ENCODE data around the gene CDH13.

CDH13 gene

DNA sequence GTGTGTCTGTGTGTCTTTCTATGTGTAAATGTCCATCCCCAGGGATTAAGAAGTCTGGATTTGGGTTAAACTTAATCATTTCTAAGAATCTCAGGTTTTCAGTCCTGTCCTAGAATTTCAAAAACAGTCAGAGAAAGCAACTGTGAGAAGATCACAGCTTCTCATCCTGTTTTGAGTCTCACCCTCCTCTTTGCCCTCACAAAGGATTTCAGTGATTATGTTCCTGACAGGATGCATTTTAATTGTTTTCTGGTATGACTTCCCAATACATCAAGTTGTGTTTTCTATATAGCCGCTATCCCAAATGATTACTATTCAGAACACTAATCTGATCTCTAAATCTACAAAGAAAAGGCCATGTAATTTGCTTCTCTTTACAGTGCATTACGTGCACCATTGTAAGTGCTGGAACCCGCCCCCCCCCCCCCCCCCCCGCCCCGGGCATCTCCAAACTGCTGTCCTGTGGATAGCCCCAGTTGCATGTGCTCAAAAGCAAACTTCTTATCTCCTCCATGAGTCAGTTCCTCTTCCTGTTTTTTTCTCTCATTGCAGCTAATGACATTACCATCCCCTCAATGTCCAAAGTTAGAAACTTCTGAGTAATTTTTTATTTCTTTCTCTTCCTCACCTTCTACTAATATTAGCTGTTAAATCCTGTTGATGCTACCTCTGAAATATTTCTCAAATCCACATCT lies 73.9 kb downstream of the CDH13 start:
- no peak for TF ChIP-seq EZH2phosphoT487 (IDR thresholded peaks at IDR 0.05; ENCODE audit: borderline replicate concordance, low read length)
- TF ChIP-seq, protein P1, sequence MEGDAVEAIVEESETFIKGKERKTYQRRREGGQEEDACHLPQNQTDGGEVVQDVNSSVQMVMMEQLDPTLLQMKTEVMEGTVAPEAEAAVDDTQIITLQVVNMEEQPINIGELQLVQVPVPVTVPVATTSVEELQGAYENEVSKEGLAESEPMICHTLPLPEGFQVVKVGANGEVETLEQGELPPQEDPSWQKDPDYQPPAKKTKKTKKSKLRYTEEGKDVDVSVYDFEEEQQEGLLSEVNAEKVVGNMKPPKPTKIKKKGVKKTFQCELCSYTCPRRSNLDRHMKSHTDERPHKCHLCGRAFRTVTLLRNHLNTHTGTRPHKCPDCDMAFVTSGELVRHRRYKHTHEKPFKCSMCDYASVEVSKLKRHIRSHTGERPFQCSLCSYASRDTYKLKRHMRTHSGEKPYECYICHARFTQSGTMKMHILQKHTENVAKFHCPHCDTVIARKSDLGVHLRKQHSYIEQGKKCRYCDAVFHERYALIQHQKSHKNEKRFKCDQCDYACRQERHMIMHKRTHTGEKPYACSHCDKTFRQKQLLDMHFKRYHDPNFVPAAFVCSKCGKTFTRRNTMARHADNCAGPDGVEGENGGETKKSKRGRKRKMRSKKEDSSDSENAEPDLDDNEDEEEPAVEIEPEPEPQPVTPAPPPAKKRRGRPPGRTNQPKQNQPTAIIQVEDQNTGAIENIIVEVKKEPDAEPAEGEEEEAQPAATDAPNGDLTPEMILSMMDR (IDR thresholded peaks at IDR 0.05; ENCODE audit: low read depth, low read length, poor library complexity, severe bottlenecking): no peak
- no peaks in the 10 kb centered on the region for H3K27me3 ChIP-seq (ENCODE audit: control insufficient read depth, low read length)
- no peaks in the 10 kb centered on the region for H3K9me3 ChIP-seq (ENCODE audit: control insufficient read depth, insufficient read depth, low read length)
- no peaks in the 10 kb centered on the region for H3K9me2 ChIP-seq (replicated peaks; ENCODE audit: control insufficient read depth, low read length)
- no peaks in the 10 kb centered on the region for H3K4me1 ChIP-seq (ENCODE audit: control insufficient read depth, low read length)
- no peak overlapping the region for H3K4me2 ChIP-seq (ENCODE audit: low read length)
- H3F3A ChIP-seq (ENCODE audit: control insufficient read depth, insufficient read depth): no peaks in the 10 kb centered on the region
- no peak overlapping the region for H3K4me3 ChIP-seq (ENCODE audit: low read length)
- H4K20me1 ChIP-seq (ENCODE audit: control insufficient read depth, insufficient read depth, low read depth, low read length): no peaks in the 10 kb centered on the region
- H3K79me2 ChIP-seq (ENCODE audit: control insufficient read depth, low read length): no peaks in the 10 kb centered on the region
- no peaks in the 10 kb centered on the region for H3K36me3 ChIP-seq (ENCODE audit: control insufficient read depth, low read length)
- no peak overlapping the region for H3K27ac ChIP-seq (ENCODE audit: low read depth, low read length)

DNA sequence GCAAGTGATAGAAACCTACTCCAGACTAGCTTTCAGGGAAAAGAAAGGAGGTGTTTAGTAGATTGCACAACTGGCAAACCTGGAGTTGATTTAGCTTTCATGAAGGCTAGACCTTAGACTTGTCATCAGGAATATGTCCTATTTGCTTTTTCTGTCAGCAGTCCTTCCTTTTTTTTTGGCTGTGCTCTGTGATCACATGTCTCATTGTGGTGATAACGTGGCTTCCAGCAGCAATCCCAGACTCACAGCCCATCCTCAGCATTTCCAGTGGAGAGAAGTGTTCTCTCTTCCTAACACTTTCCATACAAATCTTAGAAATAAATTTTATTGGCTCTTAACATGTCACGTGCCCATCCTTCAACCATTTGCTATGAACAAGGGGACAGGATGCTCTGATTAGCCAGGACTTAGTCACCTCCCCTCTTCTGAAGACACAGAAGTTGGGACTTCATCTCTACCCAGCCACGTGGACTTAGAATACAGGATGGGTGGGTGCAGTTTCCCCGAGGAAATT lies 74.7 kb downstream of the CDH13 start:
- H4K20me1 ChIP-seq (ENCODE audit: control insufficient read depth, insufficient read depth, low read depth, low read length): no peaks in the 10 kb centered on the region
- H3K27ac ChIP-seq (ENCODE audit: low read depth, low read length): no peak overlapping the region
- no peaks in the 10 kb centered on the region for H3F3A ChIP-seq (ENCODE audit: control insufficient read depth, insufficient read depth)
- H3K4me3 ChIP-seq (ENCODE audit: low read length): no peak overlapping the region
- TF ChIP-seq, protein P1 (IDR thresholded peaks at IDR 0.05; ENCODE audit: low read depth, low read length, poor library complexity, severe bottlenecking): no peak
- no peak for TF ChIP-seq EZH2phosphoT487 (IDR thresholded peaks at IDR 0.05; ENCODE audit: borderline replicate concordance, low read length)
- no peaks in the 10 kb centered on the region for H3K36me3 ChIP-seq (ENCODE audit: control insufficient read depth, low read length)
- no peaks in the 10 kb centered on the region for H3K27me3 ChIP-seq (ENCODE audit: control insufficient read depth, low read length)
- H3K9me2 ChIP-seq (replicated peaks; ENCODE audit: control insufficient read depth, low read length): no peaks in the 10 kb centered on the region
- no peak overlapping the region for H3K4me2 ChIP-seq (ENCODE audit: low read length)
- no peaks in the 10 kb centered on the region for H3K9me3 ChIP-seq (ENCODE audit: control insufficient read depth, insufficient read depth, low read length)
- H3K79me2 ChIP-seq (ENCODE audit: control insufficient read depth, low read length): no peaks in the 10 kb centered on the region
- no peaks in the 10 kb centered on the region for H3K4me1 ChIP-seq (ENCODE audit: control insufficient read depth, low read length)

DNA sequence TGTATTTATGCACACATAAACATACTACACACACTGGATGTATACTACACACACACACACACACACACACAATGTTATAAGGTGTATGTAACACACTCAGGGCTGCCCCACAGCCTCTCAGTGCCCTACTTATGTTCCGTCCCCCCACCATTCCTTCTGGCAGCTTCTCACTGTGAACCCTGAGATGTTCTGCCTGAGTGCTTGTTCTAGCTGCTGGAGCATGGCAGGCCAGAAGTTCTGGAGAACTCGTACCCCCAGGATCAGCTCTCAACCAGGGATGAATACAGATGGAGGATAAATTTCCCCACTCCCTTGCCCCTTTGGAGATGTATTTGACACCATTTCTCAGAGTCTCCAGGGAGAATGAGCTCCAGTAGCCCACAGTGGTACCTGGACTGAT lies 76.4 kb downstream of the CDH13 start:
- Histone ChIP-seq H3K4me2 (ENCODE audit: low read length) (no peak overlapping the region), H3K27ac (ENCODE audit: low read depth, low read length) (no peak overlapping the region), H3K27me3 (ENCODE audit: control insufficient read depth, low read length) (no peaks in the 10 kb centered on the region), H3K9me3 (ENCODE audit: control insufficient read depth, insufficient read depth, low read length) (no peaks in the 10 kb centered on the region), H3K4me3 (ENCODE audit: low read length) (no peak overlapping the region), H3K36me3 (ENCODE audit: control insufficient read depth, low read length) (no peaks in the 10 kb centered on the region), H3K4me1 (ENCODE audit: control insufficient read depth, low read length) (no peaks in the 10 kb centered on the region), H3F3A (ENCODE audit: control insufficient read depth, insufficient read depth) (no peaks in the 10 kb centered on the region), H4K20me1 (ENCODE audit: control insufficient read depth, insufficient read depth, low read depth, low read length) (no peaks in the 10 kb centered on the region), H3K79me2 (ENCODE audit: control insufficient read depth, low read length) (no peaks in the 10 kb centered on the region), H3K9me2 (replicated peaks; ENCODE audit: control insufficient read depth, low read length) (no peaks in the 10 kb centered on the region)
- TF ChIP-seq, protein P1 (IDR thresholded peaks at IDR 0.05; ENCODE audit: low read depth, low read length, poor library complexity, severe bottlenecking): no peak
- TF ChIP-seq EZH2phosphoT487 (IDR thresholded peaks at IDR 0.05; ENCODE audit: borderline replicate concordance, low read length): no peak

Measured in DOHH2 (cell line).